CD4-positive, alpha-beta T cell treated with Interleukin-4 for 4 hours (primary cell): ENCODE measurements around the gene PRXL2B.

Experiments used
- DNase-seq: peaks from one replicate; pipeline ENCODE4 v3.0.0-alpha.2; 2020

Gene PRXL2B

DNA sequence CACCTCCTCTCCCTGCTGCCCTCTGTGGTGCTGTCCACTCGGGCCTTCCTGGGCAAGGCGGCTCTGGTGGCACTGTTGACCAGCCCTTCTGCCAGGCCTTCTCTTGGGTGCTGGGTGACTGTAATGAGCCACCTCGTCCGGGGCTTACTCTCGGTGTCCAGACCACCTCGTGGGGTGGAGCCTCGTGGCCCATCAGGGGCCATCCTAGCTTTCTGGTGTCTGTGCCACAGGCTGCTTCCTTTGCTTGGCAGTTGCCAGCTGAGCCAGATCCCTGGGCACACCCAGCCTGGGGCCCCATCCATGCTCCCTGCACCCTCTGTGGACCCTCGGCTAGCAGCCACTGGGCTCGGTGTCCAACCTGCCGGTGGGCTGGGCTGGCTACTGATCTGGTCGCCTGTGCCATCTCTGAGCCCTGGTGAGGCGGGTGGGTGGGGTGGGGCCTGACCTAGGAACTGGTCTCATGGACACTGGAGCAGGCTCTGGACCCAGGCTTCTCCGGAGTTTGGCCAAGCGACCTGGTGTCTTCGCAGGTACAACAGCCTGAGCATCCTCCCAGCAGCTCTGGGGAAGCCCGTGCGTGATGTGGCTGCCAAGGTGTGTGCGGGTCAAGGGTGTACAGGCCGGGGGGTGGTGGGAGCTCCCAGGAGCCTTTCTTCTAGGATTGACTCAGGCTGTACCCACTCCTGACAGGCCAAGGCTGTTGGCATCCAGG is 1.4 kb downstream of the PRXL2B start:
- no peak for DNase-seq

DNA sequence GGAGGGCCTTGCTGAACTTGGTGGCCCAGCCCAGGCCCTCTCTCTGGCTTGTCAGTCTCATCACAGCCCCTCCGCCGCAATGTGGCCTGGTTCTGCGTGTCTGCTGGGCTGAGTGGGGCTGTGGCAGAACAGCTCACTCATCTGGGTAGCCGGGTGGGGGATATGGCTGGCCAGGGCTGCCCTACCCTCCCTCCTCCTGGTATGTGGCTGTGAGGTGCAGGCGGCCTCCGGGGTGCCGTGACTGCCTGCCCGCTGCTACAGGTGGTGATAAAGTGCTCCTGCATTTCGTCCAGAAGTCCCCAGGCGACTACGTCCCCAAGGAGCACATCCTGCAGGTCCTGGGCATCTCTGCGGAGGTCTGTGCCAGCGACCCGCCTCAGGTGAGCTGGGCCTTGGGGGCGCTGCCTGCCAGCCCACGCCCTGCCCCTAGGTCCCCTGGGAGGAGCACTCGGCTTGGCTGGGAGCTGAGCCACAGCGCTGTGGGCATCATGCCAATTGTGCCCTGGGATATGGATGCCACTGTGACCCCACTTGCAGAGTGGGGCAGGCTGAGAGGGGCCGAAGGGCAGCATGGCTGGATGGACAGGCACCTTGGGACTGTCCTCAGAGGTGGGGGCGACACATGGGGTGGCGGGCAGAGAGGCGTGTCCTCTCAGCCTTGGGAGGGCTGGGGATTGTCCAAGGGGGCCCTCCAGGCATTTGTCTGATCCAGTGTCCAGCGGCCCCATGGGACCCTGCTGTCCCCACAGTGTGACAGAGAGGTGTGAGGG is 2.3 kb downstream of the PRXL2B start:
- DNase-seq: no peak

DNA sequence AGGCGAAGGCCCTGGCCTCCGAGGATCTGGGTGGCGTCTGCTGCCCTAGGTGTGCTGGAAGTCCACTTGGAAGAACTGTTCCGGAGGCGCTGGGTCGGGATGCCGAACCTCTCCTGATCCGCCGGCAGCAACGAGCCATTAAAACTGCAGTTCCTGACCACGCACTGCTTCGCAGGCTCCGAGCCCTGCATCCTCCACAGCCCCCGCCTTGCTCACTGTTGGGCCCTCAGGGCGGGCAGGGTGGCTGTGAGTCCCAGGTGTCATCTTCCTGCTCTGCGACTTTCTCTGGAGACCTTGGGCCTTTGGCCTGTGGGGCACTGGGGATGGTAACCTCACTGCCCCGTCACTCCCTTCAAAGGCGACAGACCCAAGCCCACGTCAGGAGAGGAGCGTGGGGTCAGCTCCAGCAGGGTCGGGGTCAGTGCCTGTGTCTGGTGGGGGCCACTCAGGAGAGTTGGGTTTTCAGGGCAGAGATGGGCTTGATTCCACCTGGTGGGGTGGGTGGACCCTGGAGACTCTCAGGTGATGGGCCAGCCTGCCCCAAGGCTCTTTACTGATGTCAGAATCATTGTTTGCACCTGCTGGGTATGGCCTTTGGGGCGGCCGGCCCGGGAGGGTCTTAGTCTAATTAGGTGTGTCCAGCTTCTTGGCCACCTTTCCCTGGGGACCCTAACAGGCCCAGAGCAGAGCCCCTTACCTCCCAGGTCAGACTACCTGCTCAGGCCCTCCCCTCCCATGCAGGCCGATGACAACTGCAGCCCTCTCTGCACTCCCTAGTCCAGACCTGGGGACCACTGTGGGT is 3.1 kb downstream of the PRXL2B start:
- no peak for DNase-seq

- no peak for DNase-seq
These were observed 3.9 kb downstream of the PRXL2B start for GRCh38 chr1:2590233-2591141.

GRCh38 chr1:2591233-2591580 is 4.6 kb downstream of the PRXL2B start:
- no peak for DNase-seq

DNA sequence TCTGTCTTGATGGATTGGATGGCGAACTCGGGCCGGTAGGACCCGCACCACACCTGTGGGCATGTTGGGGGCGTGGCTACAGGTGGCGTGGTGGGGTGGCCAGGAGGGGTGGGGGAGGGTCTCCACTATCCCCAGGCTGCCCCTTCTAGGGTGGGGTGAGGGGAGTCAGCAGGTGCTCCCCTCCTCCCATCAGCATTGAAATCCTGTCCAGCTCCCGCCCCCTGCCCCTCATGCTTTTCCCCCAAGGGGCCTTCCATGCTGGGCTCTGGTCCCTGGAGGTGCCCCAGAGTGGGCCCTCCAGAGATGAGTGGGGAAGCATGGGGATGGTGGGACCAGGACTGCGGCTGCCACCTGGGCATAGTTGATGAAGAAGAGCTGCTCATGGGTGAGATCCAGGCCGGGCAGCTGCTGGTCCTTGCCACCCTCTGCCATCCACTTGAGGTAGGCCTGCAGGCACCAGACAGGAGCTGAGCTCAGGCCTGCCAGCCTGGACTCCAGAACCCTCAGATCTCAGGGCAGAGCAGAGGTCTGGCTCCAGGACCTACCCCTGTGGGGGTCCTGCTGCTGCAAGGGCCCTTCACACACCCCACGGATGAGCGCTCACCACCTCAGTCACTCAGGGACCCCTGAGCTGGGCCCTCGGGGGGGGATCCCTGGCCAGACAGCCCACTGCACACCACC is 5.1 kb downstream of the PRXL2B start:
- no peak for DNase-seq

GRCh38 chr1:2592672-2593071 is 6.1 kb downstream of the PRXL2B start:
- DNase-seq: no peak

DNA sequence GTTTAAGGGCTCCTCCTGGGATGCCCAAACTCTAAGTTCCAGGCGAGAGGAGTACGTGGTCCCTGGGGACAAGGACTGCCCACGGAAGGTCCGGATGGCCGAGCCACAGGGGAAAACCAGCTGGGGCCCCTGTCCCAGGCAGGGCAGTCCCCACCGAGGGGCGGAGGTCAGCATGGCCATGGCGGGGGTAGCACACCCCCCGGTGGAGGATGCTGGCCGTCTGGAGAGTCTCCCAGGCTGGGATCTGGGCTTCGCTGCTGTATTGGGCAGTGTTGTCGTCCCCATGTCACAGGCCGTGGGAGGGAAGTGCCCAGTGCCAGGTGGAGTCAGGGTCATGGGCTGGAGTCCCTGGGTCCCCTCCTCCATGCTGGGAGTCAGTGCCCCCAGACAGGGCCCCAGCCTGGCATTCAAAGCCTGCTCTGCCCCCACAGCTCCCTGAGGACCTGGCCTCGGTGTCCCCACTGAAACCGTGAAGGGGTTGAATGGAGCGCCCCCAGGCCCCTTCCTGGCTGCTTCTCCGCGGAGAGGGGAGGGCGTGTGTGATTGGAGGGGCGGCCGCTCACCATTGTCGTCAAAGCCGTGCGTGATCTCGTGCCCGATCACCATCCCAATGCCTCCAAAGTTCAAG is 6.8 kb downstream of the PRXL2B start:
- no peak for DNase-seq

GRCh38 chr1:2594001-2594640 is 7.5 kb downstream of the PRXL2B start:
- DNase-seq: no peak

- no peak for DNase-seq
These were observed 8.1 kb downstream of the PRXL2B start for GRCh38 chr1:2594641-2595131.

DNA sequence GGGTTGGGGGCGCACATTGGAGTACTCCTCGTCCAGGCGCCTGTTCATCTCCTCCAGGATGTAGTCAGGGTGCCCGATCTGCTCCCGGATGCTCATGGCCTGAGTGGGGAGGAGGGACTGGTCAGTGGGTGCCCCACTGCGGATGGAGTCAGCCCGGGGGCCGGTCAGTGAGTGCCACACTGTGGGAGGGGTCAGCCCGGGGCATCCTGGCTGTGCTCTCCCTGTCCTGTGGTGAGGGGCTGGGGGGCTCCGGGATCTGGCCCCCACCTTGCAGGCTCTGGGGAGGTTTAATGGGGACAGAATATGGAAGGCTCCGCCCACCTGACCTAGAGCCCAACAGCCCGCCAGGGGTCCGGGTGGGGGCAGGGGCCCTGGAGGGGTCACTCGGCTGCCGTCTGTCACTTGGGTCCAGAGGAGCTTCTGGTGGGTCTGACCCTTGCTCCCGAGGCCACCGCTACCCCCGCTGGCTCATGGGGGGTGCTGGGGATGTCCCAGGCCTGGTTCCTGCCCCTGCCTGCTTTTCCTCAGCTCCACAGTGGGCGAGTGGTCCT is 8.8 kb downstream of the PRXL2B start:
- DNase-seq: no peak

DNA sequence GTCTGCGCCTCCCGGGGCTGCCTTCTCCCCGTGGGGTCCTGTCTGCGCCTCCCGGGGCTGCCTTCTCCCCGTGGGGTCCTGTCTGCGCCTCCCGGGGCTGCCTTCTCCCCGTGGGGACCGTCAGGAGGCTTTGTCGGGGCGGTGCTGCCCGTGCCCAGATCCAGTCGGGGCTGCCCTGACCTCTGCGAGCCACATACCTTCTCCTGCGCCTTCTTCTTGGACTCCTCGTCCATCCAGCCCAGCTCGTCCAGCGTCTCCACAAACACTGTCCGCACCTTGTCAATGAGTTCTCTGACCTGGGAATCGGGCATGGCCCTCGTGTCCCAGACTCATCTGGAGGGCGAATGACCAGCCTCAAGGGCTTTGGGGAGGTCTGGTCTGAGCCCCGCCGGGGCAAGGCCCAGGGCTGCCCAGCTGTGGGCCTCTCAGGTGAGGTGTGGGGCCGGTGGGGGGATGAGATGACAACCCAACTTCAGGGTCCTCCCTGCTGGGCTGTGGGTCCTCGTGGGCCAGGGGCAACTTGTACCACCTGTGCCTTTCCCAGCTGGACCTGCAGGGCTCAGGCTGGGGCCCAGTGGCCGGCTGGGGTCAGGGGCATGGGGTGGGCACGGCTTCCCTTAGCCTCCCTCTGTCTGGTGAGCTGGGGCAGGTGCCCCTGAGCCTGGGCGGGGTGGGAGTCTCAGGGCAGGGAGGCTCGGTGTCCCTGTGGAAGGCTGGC is 9.4 kb downstream of the PRXL2B start:
- DNase-seq: no peak

- DNase-seq: no peak
These were observed 10.2 kb downstream of the PRXL2B start for GRCh38 chr1:2596530-2597333.

DNA sequence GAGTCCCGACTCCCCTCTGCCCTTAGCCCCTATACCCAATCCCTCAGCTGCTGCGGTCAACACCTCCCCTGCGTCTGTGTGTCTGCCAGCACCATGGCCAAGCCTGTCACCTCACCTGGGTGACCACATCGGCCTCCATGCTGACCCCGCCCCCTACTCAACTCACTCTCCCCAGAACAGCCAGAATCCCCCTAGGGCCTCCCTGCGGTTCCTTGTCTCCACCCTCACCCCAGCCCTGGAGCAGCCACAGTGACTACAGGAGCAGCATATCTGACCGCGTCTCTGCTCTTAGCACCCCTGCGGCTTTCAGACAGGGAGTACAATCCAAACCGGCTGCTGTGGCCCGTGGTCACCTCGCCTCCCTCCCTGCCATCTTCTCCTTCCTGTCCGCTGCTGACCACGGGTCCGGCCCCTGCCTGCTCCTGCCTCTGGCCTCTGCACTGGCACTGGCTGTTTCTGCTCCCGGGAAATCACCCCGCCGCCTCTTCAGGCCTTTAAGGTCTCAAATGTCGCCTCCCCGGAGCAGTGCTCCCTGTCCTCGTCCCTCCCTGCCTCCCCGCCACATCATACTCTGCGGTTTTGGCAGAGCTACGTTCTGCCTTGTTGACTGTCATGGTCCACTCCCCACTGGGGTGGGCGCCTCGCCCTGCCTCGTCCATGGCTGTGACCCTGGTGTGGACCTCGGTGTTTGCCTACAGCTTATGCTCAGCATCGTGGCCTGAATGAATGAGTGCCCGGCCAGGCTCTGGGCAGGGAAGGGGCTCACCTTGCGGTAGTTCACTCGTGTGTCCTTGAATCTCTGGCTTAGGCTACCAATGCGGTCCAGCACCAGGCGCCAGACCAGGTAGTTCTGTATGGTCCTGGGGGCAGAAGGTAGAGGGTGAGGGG is 11.1 kb downstream of the PRXL2B start:
- DNase-seq: no peak

DNA sequence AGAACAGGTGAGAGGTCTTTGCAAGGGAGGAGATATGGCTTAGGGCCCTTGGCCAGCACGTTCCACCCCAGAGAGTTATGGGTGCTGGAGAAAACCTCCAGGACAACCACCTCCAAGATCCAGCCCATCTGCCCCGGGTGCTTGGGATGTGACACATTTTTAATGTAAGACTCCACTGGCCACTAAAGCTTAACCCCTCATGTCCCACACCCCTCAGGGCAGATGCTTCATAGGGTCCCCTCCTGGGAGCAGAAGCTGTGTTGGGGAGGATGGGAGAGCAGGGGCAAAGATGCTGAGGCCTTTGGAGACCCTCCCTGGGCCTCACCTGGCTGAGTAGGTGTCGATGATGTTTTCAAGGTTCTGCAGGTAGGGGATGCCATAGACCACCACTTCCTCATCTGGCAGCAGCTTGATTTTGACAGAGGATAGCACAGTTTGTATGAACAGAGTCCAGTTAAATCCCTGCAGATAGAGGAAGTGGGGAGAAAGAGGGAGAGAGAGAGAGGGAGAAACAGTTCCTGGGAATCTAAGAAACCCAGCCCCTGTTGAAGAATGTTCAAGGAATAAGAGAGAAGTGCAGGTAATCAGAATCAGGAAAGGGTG is 11.9 kb downstream of the PRXL2B start:
- no peak for DNase-seq

DNA sequence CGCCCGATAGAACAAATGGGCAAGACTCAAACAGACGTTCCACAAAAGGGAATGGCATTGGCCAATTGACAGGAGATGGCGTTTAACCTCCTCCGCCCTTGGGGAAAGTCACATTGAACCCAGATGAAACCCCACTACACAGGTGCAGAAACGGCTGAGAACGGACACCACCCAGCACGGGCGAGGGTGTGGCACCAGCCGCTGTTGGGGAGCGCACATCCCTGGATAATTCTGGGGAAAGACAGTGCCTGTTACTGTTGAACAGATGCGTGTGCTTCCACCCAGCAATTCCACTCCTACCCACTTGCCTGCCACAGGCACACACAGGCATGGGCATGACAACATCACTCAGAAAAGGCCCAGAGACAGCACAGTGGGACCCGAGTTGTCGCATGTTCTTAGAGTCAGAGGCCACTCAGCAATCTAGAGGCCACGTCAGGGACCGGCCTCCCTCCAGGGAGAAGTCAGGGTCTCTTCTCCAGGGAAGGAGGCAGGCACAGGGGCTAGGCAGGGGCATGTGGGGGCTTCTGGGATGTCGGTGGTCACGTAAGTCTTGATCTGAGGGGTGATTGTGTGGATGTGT is 15.2 kb downstream of the PRXL2B start:
- DNase-seq: no peak

DNA sequence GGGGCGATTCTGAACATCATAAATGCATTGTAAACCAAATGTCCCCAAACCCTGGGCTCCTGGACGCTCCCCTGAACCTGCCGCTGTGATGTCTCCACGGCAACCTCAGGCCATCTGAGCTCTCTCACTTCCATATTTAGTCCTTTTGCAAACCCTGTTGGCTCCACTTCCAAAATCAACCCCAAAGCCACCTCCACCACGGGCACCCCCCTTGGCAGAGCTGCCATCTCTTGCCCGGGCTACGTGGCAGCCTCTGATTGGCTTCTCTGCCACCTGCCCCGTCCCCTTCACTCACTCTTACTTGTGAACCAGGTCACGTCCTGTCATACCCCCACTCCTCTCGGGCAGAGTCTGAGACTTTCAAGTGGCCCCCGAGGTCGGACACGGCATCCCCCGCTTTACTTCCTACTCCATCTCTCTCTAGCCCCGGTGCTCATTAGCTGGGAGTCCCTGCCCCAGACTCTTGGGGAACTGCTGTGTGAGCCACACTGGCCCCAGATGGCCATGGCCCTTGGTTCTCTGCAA is 15.8 kb downstream of the PRXL2B start:
- DNase-seq: no peak
